Dendritic cell treated with granulocyte-macrophage colony-stimulating factor and Interleukin-4, amounts not matched to agents 40 ng/mL and 50 ng/mL, for 4 days (primary cell): ENCODE measurements around the gene PLPPR1.

Experiments used
- H3K27ac Mint-ChIP-seq: one replicate; pipeline ENCODE4 v1.8.0; 2022; ENCODE audit warnings: mild to moderate bottlenecking, mixed read lengths
- H3K27me3 Mint-ChIP-seq: one replicate; pipeline ENCODE4 v1.8.0; 2022; ENCODE audit warnings: mild to moderate bottlenecking, mixed read lengths
- H3K36me3 Mint-ChIP-seq: one replicate; pipeline ENCODE4 v1.8.0; 2022; ENCODE audit warnings: low read depth, mixed read lengths
- H3K4me1 Mint-ChIP-seq: one replicate; pipeline ENCODE4 v1.8.0; 2022; ENCODE audit warnings: low read depth, mixed read lengths
- H3K4me3 Mint-ChIP-seq: one replicate; pipeline ENCODE4 v1.8.0; 2022; ENCODE audit warnings: mild to moderate bottlenecking, moderate library complexity, mixed read lengths
- H3K9me3 Mint-ChIP-seq: one replicate; pipeline ENCODE4 v1.8.0; 2022; ENCODE audit warnings: mixed read lengths
- intact Hi-C: fragments of 100-400 bp; cut with micrococcal nuclease; formaldehyde crosslinking; loops from one replicate; pipeline ENCODE4 v1.15.0; 2022

Gene PLPPR1

GRCh38 chr9:101372327-101373118, 344.0 kb downstream of the PLPPR1 start:
- Mint-ChIP-seq H3K9me3 (peaks cover 13% of the 10 kb centered on the region), H3K27me3 (no peaks in the 10 kb centered on the region)
- intact Hi-C loops, result loop anchor here (10.0 kb wide), 1 partner anchor 62 kb away; the partner anchor contains the start of gene ALDOB

More at GRCh38 chr9:101372327-101373118, 344.0 kb downstream of the PLPPR1 start:
- Mint-ChIP-seq H3K4me1 (no peaks in the 10 kb centered on the region), H3K27ac (no peak overlapping the region), H3K36me3 (no peaks in the 10 kb centered on the region), H3K4me3 (no peak overlapping the region)
